ENCODE results near the gene PTPRCAP.

PTPRCAP gene

GRCh38 chr11:67464411-67465188, 27.1 kb upstream of the PTPRCAP start:
- DNase-seq = peak; percentile 95 to 96

DNA sequence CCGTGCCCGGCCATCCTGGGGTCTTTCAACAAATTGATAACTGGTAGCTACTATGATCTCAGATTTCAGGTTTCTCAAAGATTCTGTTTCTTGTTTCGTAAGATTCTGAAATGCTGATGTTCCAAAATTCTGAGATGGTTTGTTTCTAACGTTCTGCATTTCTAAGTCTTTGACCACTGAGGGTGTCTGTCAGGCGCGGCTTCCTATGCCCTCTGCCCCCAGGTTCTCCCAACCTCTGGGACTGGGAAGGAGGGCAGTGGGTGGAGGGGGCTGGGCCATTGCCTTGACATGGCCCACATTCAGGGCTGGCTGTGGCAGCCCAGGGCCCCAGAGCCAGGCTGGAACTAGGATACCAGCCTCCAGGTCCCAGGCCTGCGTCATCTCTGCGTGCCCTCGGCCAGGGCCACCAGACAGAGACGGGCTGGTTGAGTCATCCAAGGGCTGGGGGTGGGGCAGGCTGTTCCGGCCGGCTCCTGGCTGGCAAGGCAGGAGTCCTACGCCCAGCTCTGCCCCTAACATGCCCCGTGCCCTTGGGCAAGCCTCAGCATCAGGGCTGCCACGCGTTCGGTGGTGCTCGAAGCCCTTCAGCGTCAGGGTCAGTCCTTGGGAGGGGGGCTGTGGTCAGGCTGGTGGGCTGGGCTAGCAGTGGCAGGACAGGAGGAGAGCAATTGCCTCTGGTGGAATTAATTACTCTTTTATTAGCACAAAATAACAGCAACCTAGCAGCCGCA, 26.4 kb upstream of the PTPRCAP start:
- peak in 1 of 2 donors; percentile 68 for DNase-seq

DNA sequence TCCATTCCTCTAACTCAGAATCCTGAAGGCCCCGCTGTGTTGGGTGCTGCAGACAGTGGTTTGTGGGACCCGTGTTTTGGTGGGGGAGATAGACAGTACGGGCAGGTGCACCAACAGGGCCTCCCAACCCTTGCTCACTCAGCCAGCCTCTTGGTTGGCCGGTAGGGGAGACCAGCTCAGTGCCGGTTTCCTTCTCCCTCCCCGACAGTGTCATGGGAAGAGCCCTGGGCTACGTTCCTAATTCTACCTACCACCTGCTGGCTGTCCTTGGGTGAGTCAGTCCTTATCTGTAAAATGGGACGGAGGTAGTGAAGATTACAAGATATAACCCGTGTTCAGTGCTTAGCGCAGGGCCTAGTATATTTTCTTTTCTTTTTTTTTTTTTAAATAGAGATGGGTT, 25.7 kb upstream of the PTPRCAP start:
- DNase-seq = no peak

- DNase-seq = no peak
Measured at GRCh38 chr11:67458266-67458665, 20.8 kb upstream of the PTPRCAP start.

GRCh38 chr11:67457453-67457852, 20.0 kb upstream of the PTPRCAP start:
- DNase-seq = no peak

GRCh38 chr11:67456068-67456705, 18.7 kb upstream of the PTPRCAP start:
- no peak for DNase-seq

DNA sequence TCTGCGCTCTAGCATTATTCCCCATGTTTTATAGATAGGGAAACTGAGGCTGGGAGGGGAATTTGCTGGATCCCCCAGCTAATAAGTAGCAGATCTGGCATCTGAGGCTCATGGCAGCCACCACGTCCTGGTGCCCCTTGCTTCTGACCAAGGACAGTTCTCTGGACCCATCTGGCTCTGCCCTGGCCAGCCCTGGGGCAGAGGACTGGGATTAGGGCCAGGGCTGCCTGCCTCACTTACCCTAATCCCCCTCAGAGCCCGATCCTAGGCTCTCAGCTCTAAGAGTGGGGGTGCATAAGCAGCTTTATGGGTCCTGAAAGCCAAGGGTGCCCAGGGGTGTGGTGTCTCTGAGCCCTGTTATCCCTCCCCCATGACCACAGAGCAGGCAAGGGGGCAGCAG, 17.6 kb upstream of the PTPRCAP start, which contains the start of gene CABP4:
TSS of gene CABP4 (plus strand) at position 301 of the 400 bp plus-strand sequence. CDS start at position 371, 70 bp downstream.
- DNase-seq = no peak

DNA sequence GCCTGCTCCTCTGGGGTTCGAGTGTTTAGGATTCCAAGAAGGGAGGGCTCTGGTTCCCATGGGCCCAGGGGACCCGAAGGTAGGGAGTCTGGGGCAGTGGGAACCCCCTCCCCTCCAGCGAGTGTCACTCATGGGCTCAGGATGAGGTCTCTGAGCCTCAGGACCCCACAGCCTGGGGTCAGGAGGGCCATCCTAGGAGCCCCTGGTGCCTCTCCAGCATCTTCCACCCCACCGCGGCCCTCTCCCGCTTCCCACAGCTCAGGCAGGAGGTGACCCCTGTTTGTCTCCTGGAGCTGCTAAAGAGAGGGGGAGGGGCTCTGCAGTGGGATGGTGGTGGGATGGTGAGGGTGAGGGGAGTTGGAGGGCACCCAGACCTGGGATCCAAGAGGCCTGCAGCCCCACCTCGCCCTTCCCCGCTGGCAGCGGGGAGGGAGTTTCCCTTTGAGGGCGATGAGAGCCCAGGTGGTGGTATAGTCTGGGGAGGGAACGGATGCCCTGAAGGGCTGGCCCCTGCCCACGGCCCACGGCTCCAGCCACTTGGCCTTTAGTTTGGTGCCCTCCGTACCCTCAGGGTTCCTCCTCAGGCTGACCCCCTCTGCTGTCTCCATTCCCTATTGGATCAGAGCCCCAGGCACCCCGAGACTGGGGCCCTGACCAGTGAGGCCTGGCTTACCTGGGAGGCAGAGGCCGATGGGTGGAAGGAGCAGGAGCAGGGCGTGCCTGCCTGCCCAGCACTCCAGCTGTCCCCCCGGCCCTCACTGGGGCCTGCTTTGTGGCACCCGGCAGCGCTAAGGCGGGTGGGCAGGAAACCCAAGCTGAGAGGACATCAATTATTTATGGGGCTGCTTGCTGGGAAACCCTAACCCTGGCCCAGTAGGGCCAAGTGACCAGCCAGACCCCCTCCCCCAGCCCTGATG, 16.6 kb upstream of the PTPRCAP start:
- DNase-seq = no peak

GRCh38 chr11:67452141-67452952, 14.9 kb upstream of the PTPRCAP start, which contains the start of gene GPR152:
GPR152 (minus strand) TSS chr11:67452729; CDS start chr11:67452724, 5 bp downstream.
- no peak for DNase-seq

GRCh38 chr11:67451658-67451976, 14.1 kb upstream of the PTPRCAP start:
- DNase-seq = no peak

DNA sequence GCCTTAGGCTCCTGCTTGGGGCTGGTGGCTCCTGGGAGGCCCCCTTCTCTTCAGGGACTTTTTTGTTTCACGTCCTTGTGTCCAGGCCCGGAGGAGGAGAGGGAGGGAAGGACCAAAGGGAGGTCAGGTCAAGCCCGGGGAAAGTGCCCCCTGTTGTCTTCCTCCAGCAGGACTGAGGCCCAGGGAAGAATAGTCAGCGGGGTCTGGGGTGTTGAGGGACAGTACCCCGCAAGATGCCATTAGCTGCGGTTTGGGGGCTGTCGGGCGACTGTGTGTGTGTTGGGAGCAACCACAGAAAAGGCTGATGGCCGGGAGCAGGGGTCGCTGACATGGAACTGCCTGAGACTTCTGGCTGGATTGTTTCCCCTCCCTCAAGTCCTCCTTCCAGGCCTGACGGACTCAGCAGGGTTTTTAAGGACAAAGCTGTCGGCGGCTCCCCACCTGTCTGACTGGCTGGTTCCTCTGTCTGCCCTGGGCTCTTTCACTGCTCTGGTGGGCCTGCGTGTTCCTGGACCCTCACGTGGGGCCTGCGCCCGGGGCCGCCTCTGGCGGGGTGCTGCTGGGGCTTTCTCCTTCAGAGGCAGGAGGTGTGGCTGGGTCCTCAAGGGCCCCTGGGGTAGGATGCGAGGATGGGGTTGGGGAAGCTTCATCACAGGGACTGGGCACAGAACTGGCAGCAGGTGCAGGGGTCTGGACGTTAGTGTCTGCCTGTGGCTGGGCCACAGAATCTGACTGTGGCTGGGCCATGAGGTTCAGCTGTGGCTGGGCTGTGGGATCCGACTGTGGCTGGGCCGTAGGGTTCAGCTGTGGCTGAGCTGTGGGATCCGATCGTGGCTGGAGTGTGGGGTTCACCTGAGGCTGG, 13.5 kb upstream of the PTPRCAP start:
- DNase-seq = no peak

DNA sequence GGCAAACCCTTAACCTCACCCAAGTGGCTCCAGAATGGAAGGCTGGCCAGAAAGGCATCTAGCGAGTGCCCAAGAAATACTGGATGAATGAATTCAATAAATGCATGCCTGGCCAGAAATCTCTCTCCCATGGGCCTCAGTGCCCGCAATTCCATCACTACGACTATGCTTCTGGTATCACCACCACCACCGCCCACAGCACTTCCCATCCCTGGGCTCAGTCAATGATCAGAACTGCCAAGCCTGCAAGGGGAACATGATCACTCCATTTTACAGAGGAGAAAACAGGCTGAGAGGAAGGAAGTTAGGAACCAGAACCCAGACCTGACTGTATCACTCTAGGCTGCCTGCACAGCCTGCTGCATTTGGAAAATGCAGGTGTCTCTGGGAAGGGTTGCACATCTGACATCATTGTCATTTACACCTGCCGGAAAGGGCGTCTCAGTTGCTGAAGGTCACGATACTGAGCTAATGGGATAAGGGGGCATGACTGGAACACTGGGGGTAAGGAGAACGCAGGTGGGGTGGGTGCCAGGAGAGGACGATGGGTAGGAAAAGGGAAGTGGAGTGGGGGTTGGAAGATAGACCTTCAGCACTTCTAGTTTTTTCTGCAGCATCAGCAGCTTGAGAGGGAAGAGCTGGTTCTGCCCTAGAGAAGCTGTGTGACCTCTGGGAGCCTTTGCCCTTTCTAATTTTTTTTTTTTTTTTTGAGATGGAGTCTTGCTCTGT, 11.8 kb upstream of the PTPRCAP start:
- DNase-seq = no peak

- DNase-seq = no peak
Measured at GRCh38 chr11:67448220-67448609, 10.7 kb upstream of the PTPRCAP start.

GRCh38 chr11:67445515-67445914, 8.0 kb upstream of the PTPRCAP start:
- no peak for DNase-seq

DNA sequence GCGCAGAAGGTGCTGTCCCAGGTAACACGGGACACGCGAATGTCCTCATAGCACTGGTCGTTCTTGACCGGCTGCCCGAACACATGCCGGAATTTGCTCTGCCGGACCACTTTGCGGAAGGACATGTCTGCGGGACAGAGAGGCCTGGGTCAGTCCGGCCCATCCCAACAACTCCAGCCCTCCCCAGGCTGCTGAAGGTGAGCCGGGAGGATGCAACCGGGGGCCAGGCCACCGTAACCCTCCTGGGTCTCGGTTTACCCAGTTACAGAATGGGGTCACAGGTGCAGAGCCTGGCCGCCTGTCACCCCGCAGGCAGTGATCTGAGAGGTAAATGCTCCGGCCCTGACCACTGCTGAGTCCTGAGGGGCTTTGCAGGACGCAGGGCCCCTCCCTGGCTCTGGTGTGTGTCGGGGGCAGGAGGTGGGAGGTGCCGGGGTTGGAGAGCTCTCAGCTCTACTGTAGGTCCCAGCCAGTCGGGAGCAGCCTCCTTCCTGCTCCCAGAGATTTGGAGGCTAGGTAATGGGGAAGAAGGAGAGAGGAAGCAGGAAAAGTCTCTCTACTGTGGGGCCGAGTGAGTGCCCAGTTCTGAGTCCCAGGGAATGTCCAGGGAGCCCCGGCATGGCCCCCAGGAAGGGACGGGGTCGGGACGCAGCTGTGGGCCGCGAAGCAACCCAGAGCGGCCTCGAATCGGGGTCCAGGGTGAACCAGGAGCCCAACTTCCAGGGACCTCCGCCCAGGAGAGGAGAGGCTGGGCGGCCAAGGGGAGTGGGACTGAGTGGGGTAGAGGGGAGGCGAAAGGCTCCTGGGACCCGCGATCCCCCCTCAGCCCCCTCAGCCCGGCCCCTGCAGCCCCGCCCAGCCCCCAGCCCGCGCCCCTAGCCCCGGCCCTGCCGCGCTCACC, 5.3 kb upstream of the PTPRCAP start:
- DNase-seq = no peak

GRCh38 chr11:67441731-67442351, 4.4 kb upstream of the PTPRCAP start:
- DNase-seq = peak; percentile 29 to 49

DNA sequence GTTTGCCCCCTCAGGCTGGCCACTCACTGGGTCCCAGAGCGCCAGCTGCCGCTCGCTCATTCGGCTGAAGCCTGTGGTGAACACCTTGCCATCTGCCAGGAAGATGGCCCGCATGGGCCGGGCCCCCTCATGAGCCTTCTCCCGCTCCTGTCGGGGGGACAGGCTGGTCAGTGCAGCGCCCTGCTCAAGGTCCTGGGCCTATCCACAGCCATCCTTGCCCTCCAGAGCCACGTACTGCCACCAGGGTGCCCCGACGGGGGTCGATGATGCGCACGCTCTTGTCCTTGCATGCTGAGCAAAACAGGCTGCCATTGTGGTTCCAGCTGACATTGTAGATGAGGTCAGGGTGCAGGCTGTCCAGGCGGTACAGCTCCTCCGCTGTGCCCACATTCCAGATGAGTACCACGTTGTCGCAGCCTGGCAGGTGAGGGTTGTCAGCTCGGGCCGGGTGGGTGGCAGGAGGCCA, 3.6 kb upstream of the PTPRCAP start:
- DNase-seq = no peak

Measured in CD4-positive, alpha-beta T cell treated with Interleukin-4 for 1 hour (primary cell).